SHP77 (cell line): ENCODE data around the gene NAA35.
A peak's percentile ranks its signal among the peaks of the same experiment; 100 is the strongest.
"Not testable (repeated sequence)": the region's sequence is repeated elsewhere in the genome, so short reads cannot be mapped to it uniquely, and the experiment has no call there.

Experiments used
- DNase-seq, 2 experiments: peaks; one replicate each; lab custom pipeline; 2025; lab: John Stamatoyannopoulos, UW

Gene NAA35

DNA sequence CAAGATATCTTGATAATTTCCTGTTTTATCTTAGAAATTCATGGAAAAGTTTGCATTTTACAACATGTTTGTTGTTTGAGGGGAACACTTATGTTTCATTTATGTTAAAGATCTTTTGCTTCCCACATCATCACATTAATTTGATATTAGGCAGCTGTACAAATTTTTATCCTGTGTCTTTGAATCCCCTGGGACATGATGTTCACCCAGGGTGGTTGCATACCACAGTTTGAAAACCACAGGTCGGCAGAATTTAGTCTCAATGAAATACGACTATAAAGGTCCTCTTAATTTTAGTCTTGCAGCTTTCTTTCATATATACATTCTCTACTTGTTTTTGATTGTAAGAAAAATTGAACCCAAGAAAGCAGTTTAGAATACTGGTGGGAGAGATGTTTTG lies 3.7 kb downstream of the NAA35 start:
- DNase-seq: no peak

DNA sequence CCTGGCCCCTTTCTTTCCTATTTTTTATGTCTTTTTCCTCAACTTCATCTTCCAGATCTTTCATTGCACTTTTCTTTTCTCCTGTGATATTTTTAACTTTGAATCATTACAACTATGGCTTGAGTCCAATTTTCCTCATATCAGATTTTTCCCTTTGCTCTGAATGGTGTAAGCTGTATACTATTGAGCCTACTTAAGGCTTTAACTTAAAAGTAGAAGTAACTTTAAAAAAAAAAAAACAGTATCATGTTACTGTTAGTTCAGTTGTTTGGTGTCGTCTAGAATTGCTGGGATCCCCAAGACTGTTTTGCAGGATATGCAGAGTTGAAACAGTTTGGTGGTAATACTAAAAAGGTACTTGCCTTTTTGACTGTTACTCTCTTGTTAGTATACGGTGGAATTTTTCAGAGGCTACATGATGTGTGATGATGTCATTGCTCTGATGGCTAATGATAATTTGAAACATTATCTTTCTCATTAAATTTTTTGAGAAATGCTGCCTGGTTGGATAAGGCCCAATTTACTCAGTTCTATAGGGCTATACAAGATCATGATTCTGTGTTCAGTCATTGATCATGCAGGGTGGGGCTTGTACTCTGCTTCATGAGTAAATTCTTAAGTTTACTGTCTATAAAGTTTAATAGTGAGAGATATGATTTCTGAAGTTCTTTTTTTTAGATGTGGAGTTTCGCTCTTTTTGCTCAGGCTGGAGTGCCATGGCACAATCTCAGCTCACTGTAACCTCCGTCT lies 8.8 kb downstream of the NAA35 start:
- DNase-seq: no peak

DNA sequence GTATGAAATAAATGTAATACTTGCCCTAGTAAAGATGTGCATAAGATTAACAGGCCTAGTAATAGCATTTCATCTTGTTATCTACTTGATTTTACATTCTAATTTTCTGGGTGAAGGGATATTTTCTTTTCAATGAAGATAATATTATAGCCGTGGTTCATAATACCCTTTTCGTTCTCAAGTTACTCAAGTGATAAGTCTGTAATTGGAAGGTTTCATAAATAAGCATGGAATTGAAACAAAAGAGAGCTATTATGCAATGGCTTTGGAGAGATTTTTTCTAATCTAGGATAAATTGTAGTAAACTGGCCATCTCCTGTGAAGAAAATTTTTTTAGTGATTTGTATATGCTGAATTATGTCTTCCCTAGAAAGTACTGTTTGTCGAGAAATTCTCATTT lies 19.0 kb downstream of the NAA35 start:
- DNase-seq: no peak

DNA sequence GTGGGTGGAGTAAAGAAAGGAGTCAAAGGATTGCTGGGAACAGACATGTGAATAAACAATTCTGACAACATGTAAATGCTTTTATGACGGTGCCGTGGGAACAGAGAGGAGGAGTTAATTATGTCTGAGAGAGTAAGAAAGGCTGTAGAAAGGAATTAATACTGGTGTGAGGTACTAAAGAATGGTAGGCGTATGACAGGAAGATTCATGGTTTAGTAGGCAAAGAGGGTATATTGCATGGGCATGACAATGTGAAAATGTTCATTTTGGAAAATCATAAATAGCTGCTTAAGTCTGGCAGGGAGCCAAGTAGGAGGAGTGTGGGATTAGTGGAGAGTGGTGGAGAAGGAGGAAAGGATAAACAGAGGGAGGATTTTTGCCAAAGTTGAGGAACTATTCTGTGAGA lies 19.7 kb downstream of the NAA35 start:
- peak in 1 of 2 experiments; percentile 0 for DNase-seq

DNA sequence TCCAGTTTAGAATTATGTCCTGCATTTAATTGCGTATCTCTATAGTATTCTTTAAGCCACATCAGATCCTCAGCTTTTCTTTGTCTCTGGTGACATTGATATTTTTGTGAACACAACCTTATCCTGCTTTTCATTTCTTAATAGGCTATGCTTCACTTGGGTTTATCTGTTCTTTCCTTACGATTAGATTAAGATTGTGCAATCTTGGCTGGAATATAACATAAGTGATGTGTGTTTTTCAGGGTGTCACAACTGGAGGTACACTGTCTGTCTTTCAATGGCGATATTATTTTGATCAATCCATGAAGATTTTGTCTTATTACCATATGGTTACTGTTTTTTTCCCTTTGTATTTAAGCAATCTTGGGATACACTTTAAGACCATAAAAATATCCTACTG lies 23.6 kb downstream of the NAA35 start:
- DNase-seq: no peak

DNA sequence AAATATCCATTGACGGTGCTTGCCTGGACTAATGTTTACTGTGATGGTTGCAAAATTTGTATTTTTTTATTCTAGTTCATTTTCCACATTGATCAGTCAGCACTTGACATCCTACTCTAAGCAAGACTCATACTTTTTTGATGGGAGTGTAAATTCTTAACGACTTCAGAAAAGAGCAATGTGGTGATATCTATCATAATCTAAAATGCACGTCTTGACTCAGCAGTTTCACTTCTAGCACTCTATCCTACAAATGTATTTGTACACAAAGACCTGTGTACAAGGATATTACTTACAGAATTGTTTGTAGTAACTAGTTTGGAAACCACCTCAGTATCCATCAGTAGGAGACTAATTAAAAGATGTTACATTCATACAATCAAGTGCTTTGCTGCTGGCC lies 24.0 kb downstream of the NAA35 start:
- DNase-seq: no peak

DNA sequence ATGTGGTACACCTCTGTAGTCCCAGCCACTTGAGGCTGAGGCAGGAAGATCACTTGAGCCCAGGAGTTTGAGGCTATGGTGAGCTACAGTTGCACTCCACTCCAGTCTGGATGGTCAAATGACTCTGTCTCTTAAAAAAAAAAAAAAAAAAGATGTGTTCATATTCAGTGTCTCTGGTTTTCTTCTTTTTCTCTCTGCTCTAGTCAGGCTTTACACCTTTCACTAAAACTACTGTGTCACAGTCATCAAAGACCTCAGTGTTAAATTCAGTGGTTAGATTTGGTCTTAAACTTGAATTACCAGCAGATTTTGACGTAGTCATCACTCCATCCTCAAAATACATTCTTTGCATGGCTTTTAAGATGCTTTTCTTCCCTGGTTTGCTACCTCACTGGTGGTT lies 28.8 kb downstream of the NAA35 start:
- DNase-seq: no peak

DNA sequence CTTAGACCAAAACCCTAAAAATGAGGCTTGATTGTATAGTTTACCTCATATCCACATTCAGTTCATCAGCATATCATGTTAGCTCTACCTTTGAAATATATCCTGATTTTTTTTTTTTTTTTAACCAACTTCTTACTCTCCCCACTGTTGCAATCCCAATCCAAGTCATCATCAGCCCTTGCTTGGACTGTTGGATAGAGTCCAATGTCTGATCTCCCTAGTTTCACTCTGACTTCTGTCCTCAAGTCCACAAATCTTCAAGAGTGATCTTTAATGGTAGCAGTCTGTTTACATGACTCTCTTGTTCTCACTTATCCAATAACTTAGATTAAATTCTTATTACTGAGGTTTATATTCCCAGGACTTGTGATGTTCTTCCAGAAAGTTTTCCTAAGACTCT lies 30.8 kb downstream of the NAA35 start:
- DNase-seq: no peak

DNA sequence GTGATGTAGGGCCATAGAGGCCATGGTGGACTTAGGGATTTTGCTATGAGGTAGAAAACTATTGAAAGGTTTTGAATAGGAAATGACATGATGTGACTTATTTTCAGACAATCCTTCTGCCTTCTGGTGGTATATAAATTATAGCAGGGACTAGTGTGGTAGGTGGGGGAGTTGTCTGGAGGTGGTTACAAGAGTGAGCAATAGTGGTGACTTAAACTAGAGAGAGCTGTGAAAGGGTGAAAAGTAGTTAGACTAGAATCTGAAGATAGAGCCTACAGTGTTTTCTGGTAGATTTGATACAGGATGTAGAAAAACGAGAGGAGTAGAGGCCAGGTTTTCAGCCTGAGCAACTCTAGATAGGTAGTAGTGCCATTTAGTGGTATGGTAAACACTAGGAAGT lies 32.3 kb downstream of the NAA35 start:
- DNase-seq: no peak

DNA sequence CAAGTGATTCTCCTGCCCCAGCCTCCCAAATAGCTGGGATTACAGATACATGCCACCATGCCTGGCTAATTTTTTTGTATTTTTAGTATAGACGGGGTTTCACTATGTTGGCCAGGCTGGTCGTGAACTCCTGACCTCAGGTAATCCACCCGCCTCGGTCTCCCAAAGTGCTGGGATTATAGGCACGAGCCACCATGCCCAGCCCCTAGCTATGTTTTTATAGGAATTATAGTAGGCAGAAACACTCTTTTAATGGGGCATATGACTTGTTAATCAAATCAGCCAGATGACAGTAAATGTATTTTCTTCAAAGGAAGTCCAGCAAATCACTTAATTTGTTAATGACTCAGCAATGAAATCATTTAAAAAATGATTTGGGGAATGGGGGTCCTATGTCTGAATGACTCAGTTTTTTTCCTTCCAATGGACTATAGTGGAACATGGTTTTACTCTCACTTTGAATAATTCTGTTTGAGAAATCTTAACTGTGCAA lies 33.2 kb downstream of the NAA35 start:
- DNase-seq: not testable (repeated sequence)

DNA sequence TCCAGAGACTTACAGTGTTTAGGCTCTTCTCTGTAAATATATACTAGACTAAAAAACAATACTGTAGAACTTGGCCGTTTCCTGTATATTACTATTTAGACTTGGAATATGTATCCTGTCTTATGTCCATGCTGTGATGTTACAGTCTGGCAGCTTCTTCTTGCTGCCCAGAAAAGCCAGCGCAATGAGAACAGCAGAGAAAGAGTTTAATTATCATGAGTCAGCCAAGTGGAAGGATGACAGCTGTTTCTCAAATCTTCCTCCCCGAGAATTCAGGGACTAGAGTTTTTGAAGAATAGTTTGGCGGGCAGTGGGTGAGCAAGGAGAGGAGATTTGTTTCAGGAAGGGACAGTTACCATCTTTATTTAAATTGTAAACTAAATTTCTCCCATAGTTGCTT lies 37.5 kb downstream of the NAA35 start:
- DNase-seq: no peak

DNA sequence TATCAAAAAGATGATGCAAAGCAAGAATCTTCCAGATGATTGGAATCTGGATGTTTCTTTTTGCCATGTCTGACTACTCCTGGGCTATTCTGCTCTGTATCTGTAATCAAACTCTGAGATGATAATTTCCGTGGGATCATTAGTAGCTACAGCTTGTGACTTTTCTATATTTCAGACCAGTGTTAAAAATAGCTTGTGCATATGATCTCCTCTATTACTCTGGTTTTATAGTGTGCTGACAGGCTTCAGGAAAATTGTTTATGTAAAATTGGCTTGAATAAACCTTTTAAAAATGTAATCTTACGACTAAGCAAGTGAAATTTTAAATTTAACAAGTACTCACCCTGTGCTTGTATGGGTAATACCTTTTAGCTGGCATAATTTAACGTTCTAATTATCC lies 40.4 kb downstream of the NAA35 start:
- no peak for DNase-seq

DNA sequence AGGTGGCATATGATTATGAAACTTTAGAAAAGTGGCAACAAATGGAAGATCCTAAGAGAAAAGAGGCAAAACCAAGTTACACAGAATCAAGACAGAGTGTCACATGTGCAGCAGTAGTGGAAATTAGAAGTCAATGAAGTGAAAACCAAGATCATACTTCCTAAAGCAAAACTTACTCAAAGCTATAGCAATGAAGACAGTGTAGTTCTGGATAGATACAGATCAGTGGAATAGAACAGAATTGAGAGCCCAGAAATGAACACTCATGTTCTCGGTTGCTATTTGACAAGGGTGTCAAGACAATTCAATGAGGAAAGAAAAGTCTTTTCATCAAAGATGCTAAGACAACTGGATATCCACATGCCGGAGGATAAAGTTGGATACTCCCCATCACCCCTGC lies 43.5 kb downstream of the NAA35 start:
- no peak for DNase-seq

DNA sequence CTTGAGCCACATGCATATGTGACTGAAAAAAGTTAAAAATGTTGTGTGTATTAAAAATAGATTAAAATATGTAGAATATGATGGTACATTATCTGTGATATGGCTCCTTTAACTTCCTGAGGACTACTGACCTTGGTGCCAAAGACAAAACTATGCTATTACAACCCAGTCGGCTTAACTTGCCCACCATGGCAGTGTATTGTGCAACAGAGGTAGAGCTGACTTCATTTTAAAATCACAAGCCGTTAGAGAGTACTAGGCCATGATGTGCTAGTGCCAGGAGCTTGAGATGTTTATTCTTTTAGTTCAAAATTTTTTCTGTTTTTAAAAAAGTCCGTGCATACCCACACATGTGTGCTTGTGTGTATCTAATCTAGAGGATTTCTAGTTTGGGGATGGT lies 46.3 kb downstream of the NAA35 start:
- DNase-seq: no peak

DNA sequence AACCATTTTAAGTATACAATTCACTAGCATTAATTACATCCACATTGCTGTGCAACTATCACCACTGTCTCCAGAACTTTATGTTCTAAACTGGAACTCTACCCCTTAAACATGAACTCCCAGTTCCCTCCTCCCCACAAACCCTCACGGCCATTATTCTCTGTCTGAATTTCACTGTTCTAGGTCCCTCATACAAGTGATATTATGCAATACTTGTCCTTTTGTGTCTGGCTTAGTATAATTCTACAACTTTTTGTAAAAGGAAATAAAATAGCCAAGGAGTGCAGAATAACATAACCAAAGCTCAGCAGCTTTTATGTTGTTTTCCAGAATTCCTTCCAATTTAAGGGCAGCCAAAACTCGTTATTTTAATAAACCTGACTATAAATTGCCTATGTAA lies 53.2 kb downstream of the NAA35 start:
- no peak for DNase-seq

DNA sequence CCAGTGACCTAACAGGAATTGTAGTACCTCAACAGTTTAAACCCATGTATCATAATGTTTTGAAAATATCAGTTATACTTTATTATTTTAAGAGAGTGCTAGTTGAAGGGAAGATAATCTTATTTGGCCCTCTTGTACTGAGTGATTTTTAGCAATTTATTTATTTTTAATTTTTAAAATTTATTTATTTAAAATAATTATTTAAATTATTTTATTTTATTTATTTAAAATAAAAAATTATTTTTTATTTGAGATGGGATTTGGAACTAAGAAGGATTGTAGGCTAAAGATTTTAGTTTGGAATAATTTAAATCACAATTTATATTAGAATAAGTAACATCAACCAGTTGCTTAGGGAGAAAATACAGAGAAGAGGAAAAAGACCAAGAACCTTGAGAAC lies 54.2 kb downstream of the NAA35 start:
- DNase-seq: no peak

DNA sequence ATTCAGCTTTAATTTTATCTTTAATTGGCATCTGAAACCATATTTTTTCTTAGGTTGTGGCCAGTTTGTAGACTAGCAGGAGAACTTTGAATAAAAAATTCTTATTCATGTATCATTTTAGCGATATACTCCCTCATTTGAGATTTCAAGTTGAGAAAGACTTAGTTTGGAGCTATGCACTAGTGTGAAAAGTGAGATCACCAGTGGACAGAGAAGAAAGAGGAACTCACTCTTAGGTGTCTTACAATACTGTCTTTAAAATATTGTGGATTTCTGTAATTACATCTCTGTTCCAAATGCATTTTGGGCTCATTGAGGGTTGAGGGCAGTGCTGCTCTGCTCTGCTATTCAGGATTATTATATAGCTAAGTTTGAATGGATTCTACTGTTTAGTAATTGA lies 54.7 kb downstream of the NAA35 start:
- DNase-seq: no peak

DNA sequence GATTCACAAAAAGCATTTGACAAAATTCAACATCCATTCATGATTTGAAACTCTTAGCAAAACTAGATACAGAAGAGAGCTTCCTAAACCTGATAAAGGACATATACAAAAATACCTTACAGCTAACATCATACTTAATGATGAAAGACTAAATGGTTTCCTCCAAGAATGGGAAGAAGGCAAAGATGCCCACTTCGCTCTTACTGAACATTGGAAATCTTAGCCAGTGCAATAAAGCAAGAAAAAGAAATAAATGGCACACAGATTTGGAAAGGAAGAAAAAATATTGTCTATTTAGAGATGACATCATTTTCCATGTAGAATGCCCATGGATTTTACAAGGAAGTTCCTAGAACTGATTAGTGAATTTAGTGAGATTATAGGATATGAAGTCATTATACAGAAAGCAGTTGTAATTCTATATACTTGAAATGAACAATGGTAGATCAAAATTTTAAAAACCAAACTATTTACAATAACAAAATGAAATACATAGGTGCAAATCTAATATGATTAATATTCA lies 64.4 kb downstream of the NAA35 start:
- DNase-seq: no peak

DNA sequence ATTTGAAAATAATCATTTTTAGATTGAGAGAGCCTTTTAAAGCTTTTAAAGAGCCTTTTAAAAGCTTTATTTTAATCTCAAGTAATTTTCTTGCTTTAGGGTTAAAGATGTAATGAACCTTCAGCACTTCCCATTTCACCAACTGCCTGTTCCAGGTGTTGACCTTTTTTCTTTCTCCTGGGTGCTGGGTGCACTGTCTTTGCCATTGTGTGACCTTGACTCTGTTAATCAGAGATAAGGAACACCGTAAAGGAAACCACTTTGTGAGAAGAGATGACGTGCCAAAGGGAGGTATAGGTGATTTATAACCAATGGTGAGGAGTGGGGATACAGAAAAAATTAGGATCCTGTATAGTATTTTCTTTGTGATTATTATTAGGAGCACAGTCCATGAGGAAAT lies 68.2 kb downstream of the NAA35 start:
- DNase-seq: no peak

DNA sequence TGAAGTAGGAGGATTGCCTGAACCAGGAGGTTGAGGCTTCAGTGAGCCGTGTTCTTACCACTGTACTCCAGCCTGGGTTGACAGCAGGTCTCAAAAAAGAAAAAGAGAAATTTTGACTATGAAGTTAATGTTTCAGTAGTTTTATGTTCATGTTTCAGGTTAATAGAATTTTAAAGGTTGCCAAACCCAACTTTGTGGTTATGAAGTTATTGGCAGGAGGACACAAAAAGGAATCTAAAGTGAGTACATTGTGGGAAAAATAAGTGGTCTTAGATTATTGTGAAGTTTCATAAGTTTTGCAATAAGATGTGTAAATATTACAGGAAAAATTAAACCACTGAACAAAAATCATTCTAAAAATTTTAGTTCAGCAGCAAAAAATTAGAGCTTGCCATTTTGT lies 79.8 kb downstream of the NAA35 start:
- DNase-seq: no peak

DNA sequence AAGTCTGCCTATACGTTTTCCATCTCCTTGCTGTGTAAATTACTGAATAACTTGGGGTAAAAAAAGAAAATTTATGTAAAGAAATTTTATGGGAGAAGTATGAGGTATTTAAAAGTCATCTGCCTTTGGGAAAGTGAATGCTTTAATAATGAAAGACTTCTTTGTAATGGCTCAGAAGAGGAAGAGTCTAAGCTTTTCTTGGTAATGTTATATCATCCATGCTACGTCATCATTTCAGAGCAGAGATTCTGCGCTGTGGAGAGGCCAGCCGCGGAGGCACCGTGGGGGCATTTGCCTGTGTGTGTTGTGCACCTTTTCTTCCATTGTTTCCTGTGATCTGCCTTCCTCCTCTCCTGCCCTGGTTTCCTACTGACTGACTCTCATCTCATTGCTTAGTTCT lies 80.2 kb downstream of the NAA35 start:
- DNase-seq: no peak

DNA sequence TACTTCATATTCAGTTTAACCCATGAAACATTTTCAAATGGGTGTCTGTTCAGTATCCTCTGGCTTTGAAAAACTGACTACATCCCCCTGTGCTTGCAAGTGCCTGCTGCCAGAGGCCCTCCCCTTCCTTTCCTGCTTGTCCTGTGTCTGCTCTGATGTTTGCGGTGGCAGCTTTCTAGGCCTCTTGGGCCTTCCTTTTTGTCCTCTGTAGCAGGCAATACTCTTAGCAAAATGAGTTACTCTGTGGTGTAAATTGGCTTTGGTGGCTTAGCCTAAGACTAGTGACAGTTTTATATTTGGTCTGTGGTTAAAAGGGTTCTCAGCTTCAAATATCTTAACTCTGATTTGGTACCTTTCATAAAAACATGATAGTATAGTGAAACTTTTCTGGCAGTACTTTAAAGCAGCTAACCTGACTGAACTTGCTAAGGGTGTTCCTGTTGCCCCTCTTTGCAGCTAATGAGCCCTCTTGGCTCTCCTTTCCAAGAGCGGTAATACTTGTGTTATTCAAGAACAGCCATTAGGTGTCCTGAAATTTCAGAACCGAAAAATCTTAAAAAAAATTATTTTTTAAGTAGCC lies 81.8 kb downstream of the NAA35 start:
- DNase-seq: no peak

DNA sequence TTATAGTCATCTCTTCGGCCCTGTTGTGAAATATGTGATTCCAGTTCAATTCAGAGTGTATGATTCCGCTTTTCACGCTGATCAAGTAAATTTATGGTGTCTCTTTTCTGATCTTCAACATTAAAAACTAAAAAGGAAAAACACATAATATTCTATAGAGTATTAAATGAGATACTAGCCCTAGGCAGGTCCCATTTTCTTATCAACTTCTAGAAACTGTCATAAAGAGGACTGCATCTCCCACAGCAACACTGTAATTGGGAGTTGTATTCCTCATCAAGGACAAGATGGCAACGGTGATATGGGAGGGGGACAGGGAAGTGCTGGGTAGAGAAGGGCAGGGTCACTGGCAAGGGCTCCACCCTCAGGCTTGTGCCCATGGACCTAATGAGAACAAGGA lies 86.8 kb downstream of the NAA35 start:
- DNase-seq: no peak
